HFFc6 (cell line): ENCODE data around the gene EEFSEC. TPM values are rescaled to one million over a fixed set of nuclear protein-coding genes. Genes with fewer than 3 reads are reported as not detected.

ENCODE experiments used
- DNase-seq: peaks from one replicate; pipeline ENCODE4 v3.0.0-alpha.2; 2018
- H3K27ac Mint-ChIP-seq: 2 replicates; pipeline ENCODE4 v1.8.0; 2020; ENCODE audit warnings: mild to moderate bottlenecking, mixed read lengths
- H3K27me3 Mint-ChIP-seq: 2 replicates; pipeline ENCODE4 v1.8.0; 2021; ENCODE audit warnings: mild to moderate bottlenecking, moderate library complexity, mixed read lengths; ENCODE audit not compliant: insufficient read depth
- H3K36me3 Mint-ChIP-seq: 2 replicates; pipeline ENCODE4 v1.8.0; 2021; ENCODE audit warnings: low read depth, mixed read lengths
- H3K4me1 Mint-ChIP-seq: 2 replicates; pipeline ENCODE4 v1.8.0; 2020; ENCODE audit warnings: low read depth, mixed read lengths
- H3K4me3 Mint-ChIP-seq: 2 replicates; pipeline ENCODE4 v1.8.0; 2020; ENCODE audit warnings: mild to moderate bottlenecking, moderate library complexity, mixed read lengths
- H3K9me3 Mint-ChIP-seq: 2 replicates; pipeline ENCODE4 v1.8.0; 2020; ENCODE audit warnings: mild to moderate bottlenecking, mixed read lengths
- total RNA-seq, 6 experiments: library from RNA; stranded (reverse); fragmentation: NEBNext Ultra II Directional; extraction: Animal tissue kit (Norgen Biotek cat#: 25700); gene quantifications; 2 replicates in 1 of 6; 3 replicates in 5 of 6; pipeline ENCODE4 v1.2.3, GENCODE V29; 2021
- TF ChIP-seq, protein P1 (sequence below): fragments of 200-600 bp; sonication (generic); IDR thresholded peaks from 2 replicates; pipeline ENCODE4 v1.5.0; 2021; ENCODE audit warnings: antibody characterized with exemption, mild to moderate bottlenecking

EEFSEC gene
- total RNA-seq, 6 experiments from 2014 or later: 8.2 to 11.6 (median 11.0) TPM

DNA sequence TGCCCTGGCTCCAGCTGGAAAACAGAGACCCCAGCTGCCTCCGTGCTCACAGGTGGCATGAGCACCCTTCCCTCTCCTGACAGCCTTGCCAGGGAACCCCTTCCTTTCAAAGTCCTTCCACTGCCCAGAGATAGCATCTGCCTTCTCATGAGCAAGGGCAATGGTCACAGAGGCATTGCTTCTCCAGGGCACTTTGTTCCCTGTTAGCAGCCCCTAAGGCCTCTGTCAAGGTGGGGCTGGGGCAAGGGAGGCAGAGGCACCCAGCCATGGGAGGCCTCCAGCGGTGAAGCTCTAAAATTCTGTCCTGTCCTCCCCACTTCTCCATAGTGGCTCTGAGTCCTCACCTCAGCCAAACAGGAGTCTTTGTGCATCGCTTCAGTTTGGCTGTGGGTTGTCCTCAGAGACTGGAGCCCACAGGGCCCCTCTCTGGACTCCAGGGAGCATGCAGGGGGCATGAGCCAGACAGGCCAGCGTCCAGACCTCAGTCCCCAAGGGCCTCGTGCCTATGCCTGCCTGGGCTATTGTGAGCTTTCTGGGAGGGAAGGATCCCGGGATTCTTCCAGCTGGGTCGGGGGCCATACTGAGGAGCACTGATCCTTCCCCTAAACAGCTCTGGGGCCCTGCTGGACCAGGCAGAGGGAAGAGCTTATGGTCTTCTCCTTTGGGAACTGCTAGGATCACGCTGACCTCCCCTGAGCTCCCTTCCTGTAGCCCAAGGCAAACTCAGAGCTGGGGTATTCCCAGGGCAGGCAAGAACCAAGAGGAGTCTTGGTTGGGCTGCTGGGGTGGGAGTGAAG is 206.8 kb downstream of the EEFSEC start:
- H3K36me3 Mint-ChIP-seq: no peaks in the 10 kb centered on the region
- peaks cover 2% of the 10 kb centered on the region for H3K27me3 Mint-ChIP-seq
- no peak for DNase-seq
- no peaks in the 10 kb centered on the region for H3K9me3 Mint-ChIP-seq
- TF ChIP-seq, protein P1, sequence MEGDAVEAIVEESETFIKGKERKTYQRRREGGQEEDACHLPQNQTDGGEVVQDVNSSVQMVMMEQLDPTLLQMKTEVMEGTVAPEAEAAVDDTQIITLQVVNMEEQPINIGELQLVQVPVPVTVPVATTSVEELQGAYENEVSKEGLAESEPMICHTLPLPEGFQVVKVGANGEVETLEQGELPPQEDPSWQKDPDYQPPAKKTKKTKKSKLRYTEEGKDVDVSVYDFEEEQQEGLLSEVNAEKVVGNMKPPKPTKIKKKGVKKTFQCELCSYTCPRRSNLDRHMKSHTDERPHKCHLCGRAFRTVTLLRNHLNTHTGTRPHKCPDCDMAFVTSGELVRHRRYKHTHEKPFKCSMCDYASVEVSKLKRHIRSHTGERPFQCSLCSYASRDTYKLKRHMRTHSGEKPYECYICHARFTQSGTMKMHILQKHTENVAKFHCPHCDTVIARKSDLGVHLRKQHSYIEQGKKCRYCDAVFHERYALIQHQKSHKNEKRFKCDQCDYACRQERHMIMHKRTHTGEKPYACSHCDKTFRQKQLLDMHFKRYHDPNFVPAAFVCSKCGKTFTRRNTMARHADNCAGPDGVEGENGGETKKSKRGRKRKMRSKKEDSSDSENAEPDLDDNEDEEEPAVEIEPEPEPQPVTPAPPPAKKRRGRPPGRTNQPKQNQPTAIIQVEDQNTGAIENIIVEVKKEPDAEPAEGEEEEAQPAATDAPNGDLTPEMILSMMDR: no peak
- no peak overlapping the region for H3K27ac Mint-ChIP-seq
- H3K4me1 Mint-ChIP-seq: peaks cover 12% of the 10 kb centered on the region
- H3K4me3 Mint-ChIP-seq: no peak overlapping the region

DNA sequence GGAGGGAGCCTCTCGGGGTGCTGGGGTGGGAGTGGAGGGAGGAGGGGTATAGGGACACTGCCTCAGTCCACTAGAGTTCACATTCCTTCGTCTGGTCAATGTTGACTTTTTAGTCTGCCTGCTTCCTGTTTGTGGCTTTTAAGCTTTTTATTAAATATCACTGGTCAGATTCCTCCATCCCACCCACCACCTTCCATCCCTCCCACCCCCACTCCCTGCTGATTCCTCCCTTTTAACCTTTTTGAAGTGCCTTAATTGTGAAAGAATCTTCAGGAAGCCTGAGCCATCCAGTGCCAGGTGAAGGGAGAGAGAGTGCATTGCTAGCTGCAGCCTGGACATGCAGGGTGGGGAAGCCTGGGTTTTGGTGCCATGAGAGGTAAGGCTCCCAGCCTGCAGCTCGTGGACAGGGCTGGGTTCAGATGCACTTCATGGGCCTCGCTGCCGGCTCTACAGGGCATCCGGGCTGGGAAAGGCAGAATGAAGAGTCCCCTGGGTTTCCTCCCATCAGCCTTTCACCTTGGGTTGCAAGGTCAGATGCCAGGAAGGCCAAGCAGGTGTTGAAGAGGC is 207.5 kb downstream of the EEFSEC start:
- H3K36me3 Mint-ChIP-seq: no peaks in the 10 kb centered on the region
- no peak overlapping the region for H3K27ac Mint-ChIP-seq
- H3K27me3 Mint-ChIP-seq: peaks cover 2% of the 10 kb centered on the region
- no peak for DNase-seq
- no peak overlapping the region for H3K4me3 Mint-ChIP-seq
- no peaks in the 10 kb centered on the region for H3K9me3 Mint-ChIP-seq
- peaks cover 12% of the 10 kb centered on the region for H3K4me1 Mint-ChIP-seq
- TF ChIP-seq, protein P1: no peak

DNA sequence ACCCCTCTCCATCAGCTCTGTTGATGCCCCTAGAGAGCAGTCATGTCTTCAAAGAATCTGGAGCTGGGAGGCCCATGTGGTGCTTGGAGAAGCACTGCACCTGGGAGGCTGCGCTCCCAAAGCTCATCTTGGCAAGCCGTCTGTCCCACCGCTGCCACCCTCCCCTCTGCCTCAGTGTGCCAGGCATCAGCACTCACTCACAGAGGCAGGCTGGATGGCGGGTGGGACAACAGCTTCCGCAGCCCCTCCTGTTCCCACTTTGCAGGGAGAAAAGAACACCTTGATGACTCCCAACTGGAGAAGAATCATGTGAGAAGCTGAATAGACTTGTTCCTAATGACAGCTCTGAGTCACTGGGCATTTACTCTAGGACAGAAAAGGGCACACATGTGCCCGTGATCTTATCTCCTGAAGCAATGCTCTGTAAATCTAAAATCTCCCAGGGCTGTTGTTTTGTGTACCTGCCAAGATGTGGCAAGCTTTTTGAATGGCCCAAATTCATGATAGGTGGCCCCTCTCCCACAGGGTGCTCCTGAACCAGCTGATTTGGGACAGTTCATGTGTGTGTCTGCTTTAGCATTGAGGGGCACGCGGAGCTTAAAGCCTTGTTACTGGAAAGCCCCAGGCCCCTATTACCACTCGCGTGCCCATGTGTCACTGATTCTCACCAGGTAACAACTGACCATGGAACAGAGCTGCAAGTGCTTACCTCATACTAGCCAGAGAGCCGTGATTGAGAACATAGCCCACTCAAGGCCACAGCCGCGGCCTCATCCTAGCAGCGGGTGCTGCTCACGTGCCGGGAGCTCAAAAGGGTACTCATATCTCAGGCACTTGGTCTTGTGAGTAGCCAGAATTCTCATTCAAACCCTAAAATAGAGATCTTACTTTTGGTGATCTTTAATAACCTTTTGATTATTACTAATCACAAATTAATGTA is 209.0 kb downstream of the EEFSEC start:
- Mint-ChIP-seq H3K4me1 (peaks cover 23% of the 10 kb centered on the region), H3K27ac (no peak overlapping the region), H3K36me3 (no peaks in the 10 kb centered on the region), H3K4me3 (no peak overlapping the region), H3K9me3 (no peaks in the 10 kb centered on the region), H3K27me3 (peaks cover 2% of the 10 kb centered on the region)
- TF ChIP-seq, protein P1: no peak
- DNase-seq: no peak

DNA sequence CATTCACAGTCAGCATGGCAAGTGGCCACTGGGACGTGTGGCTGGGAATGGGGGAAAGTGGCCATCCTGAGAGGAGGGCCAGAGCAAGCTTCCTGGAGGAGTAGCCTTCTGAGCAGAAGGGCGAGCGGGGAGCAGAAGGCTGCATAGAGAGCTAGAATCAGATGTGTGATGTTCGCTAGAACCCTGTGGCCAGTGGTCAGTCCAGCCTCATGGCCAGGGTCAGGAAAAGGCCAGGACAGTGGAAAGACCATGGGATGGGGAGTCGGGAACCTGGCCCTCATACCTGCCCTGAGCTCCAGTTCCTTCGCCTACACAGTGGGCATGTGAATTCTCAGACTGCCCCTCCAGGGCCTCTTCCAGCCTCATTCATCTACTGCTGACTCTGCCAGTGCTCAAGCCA is 211.0 kb downstream of the EEFSEC start:
- no peaks in the 10 kb centered on the region for H3K36me3 Mint-ChIP-seq
- no peaks in the 10 kb centered on the region for H3K9me3 Mint-ChIP-seq
- no peak overlapping the region for H3K4me3 Mint-ChIP-seq
- peaks cover 2% of the 10 kb centered on the region for H3K27me3 Mint-ChIP-seq
- H3K4me1 Mint-ChIP-seq: peaks cover 30% of the 10 kb centered on the region
- no peak for DNase-seq
- TF ChIP-seq, protein P1: no peak
- no peak overlapping the region for H3K27ac Mint-ChIP-seq

DNA sequence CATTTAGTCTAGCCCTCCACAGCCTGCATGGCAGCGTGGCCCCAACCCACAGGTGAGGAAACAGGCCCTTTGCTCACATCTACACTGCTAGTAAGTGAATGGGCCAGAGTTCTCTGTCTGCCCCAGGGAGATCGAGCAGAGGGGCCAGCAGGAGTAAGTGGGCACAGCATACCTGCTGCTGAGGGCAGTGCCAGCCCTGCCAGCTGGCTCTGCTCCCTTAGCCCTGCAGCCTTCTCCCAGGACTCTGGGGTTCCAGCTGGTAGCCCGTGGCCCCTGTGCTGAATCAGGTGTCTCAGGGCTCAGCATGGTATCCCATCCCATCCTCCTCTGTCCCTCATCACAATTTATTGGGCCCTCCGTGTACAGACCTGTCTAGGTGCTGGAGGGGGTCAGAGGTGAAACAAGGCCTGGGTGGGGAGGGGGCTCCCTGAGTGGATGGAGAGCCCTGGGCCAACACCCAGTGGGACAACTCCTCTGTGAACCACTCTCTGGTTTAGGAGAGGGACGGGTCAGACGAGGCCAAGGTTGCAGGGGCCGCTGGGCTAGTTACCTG is 211.6 kb downstream of the EEFSEC start:
- no peak overlapping the region for H3K4me3 Mint-ChIP-seq
- H3K36me3 Mint-ChIP-seq: no peaks in the 10 kb centered on the region
- peaks cover 2% of the 10 kb centered on the region for H3K27me3 Mint-ChIP-seq
- no peak overlapping the region for H3K27ac Mint-ChIP-seq
- H3K9me3 Mint-ChIP-seq: no peaks in the 10 kb centered on the region
- DNase-seq: no peak
- H3K4me1 Mint-ChIP-seq: peaks cover 30% of the 10 kb centered on the region
- TF ChIP-seq, protein P1: no peak
